GM19455 (cell line): ENCODE results near the gene MAFF.

ENCODE experiments used
- ATAC-seq: cut with Tn5 transposase; IDR thresholded peaks from one replicate; pipeline ENCODE4 v1.9.1; 2021; ENCODE audit not compliant: unreplicated experiment

Gene MAFF

DNA sequence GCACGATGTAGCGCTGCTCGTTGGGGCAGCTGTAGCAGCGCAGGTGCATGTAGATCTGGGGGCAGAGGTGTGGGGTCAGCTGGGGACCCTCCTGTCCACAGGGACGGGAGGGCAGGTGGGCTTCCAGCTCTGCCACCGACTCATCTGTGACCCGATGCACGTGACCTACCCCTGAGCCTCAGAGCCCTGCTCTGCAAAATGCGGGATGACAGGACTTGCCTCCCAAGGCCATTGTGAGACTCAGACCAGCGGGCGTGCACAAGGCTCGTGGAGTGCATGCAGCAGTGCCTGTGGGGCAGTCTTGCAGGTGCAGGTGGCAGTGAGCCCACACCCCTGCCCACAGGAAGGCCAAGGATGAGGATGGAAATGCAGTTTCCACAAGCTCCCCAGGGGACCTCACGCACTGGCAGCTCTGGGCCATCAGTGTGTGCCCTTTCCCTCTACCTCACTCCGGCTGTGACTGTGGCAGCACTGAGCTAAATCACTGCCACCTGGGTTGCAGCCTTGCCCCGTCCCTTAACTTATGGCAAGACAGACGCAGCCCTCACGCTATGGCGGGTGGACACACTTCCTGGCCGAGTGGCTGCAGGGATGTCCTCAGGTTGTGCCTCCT lies 44.4 kb downstream of the MAFF start:
- no peak for ATAC-seq

DNA sequence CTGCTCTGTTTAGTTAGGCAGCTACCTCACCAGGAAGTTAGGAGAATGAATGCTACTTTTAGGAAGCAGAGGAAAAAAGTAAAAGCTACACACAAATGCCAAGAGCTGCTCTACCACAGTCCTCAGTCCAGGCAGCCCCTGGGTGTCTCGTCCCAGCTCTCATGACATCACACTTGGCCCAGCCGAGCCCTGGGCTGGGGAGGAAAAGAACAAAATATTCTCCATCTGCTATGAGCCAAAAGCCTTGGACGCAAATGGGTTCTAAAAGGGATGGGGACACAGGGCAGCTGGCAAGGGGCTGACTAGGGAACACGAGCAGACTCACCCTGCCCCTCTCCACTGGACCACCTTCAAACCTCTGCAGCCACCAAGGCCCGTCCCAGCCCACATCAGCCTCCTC lies 44.9 kb downstream of the MAFF start:
- ATAC-seq: no peak

DNA sequence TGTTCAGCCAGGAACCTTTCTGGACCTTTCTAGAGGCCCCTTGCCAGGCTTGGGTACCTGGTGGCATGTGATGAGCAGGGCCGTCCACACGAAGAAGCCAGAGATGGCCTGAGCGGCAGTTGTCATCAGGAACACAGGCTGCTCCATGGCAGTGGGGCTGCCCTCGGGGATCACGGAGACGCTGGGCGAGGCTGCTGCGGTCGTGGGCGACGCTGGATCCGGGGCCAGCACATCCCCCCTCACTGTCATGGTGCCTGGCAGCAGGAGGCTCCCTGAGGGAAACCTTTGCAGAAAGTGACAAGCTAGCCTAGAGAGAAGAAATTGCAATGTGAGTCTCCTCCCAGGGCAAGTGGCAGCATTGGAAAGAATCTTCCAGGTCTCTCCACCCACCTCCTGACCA lies 45.9 kb downstream of the MAFF start:
- no peak for ATAC-seq

DNA sequence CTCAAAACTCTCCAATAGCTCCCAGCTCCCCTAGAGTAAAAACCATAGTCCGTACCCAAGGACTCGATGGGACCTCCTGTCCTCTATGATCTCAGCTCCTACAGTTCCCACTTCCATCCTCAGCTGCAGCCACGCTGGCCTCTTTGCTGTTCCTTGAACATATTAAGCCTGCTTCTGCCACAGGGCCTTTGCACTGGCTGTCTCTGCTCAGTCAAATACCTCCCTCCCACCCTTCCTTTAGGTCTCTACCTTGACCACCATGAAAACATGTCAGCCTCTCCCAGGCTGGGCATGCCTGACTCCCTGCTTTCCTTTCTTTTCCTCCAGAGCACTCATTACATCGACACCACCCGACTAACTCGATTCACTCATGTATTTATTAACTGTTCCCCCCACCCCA lies 46.5 kb downstream of the MAFF start:
- ATAC-seq: no peak

DNA sequence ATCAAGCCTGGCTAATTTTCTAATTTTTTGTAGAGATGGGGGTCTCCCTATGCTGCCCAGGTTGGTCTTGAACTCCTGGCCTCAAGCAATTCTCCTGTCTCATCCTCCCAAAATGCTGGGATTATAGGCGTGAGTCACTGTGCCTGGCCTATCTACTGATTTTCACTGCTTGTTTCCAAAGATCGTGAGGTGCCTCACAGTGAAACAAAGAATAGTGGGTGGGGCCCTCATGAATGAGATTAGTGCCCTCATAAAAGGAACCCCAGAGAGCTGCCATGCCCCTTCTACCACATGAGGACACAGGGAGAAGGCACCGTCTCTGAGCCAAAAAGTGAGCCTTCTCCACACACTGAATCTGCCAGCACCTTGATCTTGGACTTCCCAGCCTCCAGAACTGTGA lies 47.5 kb downstream of the MAFF start:
- ATAC-seq: no peak

DNA sequence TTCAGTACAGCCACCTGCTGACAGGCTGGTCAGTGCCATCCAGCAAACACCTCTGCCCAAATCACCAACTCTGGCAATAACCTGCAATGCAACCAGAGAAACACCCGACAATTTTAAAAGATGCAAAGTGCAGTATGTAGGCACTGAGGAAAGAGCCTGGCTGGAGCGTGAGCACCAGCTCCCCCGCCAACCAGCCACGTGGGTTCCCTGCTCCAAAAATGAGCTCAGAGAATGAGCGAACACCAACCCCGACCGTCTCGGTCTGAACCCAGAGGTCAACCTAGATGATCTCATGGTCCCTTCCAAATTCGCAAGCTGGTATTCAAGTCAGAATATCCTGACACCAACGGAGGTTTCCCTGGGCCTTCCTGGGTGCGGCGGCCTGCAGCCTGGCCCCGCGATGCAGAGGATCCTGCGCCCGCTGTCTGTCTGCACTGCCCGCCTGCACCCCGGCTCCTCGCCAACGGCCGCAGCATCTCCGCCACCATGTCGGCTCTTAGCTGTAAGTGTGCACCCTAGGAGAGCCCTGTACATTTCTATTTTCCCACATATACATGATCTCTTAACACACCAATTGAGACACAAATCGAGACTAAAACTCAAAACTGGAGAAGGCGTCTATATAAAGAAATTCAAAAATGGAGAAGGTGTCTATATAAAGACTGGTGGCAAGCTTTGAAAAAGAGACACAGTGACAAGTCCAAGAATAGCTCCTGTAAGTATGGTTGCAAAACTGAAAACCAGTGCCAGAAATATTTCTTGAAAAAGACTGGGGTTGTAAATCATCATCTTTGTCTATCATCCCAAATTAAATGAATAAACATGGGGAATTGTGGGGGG lies 48.2 kb downstream of the MAFF start:
- ATAC-seq: no peak

DNA sequence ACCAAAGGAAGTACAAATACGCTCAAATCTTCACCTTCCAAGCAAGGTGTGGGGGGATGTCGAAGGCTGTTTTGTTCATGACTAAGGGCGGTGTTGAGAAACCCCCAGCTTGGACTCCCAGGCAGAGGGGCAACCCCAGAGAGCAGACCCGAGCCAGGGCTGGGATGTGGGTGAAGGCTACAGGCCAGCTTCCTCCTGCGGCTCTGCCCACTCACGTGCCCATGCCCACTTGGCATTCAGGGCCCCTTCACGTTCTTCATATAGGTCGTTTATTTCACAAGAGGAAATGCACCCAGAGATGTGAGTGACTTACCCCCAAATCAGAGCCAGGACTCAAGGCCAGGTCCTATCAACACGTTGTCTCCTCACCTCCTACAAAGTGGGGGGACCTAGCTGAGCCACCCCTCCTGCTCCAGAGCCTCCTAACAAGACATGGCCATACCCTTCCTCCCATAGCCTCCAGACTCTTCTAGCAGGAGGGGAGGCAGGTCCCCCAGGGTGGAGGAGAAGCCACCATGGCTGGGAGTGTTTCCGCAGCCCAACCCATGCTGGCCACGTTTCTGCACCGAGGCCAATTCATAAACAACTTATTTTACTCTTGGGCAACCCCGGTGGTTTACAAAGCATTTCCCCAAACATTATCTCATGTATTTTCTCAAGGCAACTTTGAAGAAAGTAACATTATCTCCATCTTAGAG lies 49.0 kb downstream of the MAFF start:
- no peak for ATAC-seq

DNA sequence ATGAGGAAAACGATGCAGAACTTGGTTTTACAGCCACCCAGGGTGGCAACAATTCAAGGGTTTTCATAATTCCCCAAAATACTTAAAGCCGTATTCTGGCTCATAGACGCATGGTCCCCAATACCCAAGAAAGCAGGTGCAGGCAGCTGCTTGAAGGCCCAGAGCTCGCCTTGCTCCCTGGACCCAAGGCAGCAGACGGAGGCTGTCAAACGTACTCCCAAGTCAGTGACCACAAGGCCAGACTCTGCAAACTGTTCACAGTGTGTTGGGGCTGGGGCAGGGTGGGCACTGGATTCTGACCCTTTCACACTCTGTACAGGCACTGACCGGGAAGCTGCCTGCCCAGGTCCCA lies 49.5 kb downstream of the MAFF start:
- ATAC-seq: no peak

DNA sequence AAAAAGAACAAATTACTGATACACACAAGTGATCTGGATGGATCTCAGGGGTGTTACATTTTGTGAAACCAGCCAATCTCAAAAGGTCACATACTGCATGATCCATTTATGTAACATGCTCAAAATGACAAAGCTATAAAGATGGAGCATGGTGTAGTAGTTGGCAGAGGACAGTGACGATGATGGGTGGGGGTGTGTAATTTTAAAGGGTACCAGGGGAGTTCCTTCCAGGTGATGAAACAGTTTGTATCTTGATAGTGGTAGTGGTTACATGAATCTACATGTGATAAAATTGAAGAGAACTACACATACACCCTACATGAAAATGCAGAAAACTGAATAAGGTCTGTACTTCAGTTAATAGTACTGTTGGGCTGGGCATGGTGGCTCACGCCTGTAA lies 53.9 kb downstream of the MAFF start:
- no peak for ATAC-seq

DNA sequence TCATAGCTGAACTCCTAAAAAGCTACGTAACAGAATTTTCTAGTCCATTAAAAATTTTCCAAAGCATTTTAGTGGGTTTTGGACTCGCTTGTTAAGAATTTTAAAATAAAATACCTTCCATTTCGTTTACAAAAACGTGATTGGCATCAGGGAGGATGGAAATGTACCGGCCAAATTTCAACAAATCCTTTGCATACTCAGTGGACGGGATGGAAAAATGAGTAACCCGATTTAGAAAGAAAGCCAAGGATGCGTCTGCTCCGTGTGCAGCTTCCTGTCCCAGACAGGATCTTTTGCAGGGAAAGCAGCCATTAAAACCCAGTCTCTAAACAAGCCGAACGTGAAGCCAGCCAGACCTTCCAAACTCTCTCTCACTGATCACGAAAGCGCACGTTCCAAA lies 55.4 kb downstream of the MAFF start:
- no peak for ATAC-seq

DNA sequence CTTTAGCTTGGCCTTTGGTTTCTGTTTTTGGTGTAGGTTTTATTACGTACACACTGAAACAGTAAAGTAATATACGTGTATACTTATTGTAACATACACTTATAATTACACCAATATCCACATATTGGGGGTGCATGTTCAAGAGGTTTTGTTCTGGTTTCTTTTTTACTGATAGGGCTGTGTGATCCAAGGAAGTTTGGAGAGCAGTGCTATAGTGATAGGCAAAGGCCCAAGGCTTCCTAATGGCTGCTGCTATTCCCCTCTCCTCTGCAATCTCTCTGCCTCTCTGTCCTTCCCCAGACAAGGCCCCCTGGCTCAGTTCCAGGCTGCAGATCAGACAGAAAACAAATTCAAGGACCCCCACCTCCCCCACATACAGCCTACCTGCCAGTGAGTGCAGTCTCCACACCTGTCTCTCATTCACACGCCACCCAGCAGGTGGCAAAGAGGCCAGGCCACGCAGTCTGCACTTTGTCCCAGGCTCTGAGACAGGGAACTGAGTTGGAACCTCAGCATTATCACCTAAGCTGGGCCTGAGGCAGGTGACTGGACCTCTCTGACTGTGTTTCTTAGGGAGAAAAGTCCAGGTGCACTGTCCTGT lies 56.0 kb downstream of the MAFF start:
- no peak for ATAC-seq

DNA sequence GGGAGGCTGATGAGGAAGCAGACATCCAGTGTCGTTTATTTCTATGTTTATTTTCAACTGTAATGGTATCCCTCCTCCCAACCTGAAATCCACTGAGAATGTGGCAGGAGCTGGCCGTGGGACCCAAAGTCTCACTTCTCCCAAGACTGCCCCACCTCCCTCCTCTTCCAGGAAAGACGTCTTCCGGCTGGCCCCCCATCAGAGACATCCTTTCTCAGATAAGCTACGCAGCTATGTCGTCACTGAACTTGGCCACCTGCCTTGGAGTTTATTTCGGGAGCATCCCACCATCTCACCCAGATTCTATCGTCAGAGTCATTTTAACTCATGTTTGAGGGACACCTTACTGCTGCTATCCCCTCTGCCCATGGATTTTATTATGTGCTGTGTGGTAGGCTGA lies 57.1 kb downstream of the MAFF start:
- ATAC-seq: no peak

DNA sequence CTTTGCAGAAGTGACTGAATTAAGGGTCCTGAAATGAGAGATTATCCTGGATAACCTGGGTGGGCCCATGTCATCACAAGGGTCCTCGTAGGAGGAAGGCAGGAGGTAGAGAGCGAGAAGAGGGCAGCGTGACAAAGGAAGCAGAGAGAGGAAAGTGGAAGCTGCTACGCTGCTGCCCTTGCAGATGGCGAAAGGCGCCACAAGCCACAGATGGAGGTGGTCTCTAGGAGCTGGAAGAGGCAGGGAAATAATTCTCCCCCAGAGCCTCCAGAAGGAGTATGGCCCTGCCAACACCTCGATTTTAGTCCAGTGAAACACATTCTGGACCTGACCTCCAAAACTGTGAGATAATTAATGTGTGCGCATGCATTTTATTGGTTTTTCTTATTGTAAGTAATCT lies 57.6 kb downstream of the MAFF start:
- ATAC-seq: no peak

DNA sequence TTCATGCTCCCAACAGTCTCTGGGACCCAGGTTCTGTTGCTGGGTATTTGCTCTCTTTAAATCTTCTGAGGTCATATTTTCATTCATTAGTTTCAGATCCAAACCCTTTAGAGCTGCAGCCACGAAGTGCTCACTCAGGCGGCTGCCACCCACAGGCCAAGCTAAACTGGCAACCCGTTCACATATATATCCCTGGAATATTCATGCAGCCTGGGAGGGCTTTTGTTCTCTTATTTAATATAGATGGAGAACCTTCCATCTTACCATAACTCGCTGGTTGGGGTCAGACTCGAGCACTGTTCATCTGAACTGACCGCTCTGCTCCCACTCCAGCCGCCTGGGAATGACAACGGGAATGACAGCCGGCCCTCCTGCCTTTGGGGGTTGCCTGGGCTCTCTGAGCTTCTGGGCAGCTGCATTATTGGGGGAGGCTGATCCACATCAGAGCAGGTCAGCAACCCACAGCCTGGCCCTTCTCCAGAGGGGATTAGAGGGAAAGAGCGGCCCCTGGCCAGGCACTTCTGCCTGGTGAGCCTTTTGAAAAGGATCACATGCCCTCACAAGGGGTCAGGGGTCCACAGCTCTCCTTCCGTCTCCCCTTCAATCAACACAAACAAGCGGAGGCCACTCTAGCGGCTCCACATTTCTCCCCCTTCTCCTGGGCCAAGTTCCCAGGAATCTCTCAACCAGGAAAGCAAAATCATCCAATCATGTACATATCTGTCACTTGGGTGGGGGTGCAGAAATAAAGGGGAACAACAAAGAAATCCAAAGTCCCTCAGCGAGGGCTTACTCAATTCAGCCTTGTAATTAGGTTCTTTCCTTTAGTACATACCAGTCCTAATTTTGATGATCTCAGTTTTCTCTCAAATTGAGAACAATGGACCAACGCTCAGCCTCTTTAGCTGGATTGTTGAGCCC lies 59.2 kb downstream of the MAFF start:
- ATAC-seq: no peak

DNA sequence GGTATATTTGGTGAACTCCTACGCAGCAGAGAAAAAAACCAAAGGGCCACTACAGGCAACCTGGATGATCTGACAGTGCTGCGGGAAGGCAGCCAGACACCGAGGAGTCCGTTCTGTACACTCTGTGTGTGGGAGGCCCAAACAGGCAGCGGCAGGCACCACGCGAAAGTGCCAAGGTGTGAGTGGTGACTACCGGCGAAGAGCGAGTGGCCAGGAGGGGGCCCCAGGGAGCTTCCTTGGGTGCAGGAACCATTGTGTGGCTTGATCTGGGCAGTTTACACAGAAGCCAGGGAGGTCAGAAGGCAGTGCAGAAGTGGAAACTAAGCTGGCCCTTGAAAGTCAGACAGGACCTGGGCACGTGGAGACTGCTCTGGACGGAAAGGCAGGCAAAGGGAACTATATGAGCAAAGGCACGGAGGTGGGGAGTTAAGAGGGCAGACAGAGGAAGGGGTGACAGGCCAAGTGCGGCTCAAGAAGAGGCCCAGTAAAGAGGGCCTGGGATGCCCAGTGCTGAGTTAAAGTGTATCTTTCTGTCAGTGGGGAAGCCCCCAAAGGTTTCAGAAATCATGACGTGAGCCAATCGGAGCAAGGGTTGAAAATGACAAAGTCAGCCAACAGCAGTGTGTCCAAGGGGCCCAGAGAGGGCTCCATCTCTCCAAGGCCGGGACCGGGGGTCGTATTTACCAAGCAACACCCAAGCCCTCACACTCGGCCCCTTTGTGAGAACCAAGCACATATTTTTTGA lies 60.4 kb downstream of the MAFF start:
- no peak for ATAC-seq

DNA sequence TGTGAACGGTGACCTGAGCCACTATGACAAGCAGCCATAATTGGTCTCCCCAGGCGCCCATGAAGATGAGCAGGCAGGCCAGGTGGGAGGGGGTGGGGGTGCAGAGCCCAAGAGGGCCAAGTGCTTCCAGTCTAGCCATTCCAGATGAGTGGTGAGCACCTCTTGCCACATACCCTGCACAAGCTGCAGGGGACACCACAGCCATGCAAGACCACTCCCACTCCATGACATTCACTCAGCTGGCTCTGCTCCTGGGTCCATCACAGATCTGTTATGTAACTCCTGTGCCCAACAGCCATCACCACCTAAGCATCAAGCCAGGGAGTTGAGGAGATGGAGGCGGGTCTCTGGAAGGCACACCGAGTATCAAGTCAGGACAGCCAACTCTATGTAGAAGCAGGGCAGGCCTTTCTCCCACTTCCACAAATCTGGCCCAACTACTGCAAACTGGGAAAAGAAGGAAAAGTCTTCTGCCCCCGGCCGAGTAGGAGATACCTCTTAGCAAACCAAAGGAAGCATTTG lies 62.6 kb downstream of the MAFF start:
- no peak for ATAC-seq
